Measurements from ENCODE around the gene ANTXRL.
"Not testable (repeated sequence)": the region's sequence is repeated elsewhere in the genome, so short reads cannot be mapped to it uniquely, and the experiment has no call there.

Gene ANTXRL

GRCh38 chr10:46254007-46254383, 32.8 kb upstream of the ANTXRL start:
- no peak for DNase-seq (ENCODE audit: low read depth in 1 of 2, low spot score in 1 of 2)

GRCh38 chr10:46254467-46254866, 32.3 kb upstream of the ANTXRL start:
- no peak for DNase-seq (ENCODE audit: low read depth in 1 of 2, low spot score in 1 of 2)

- DNase-seq (ENCODE audit: low read depth in 1 of 2, low spot score in 1 of 2), result not testable (repeated sequence)
These were observed 31.6 kb upstream of the ANTXRL start for GRCh38 chr10:46255210-46255609.

GRCh38 chr10:46255801-46256747, 30.7 kb upstream of the ANTXRL start:
- peak in 1 of 2 donors; percentile 30 for DNase-seq (ENCODE audit: low read depth in 1 of 2, low spot score in 1 of 2)

- DNase-seq (ENCODE audit: low read depth in 1 of 2, low spot score in 1 of 2), result no peak
These were observed 29.7 kb upstream of the ANTXRL start for GRCh38 chr10:46257099-46257498.

- not testable (repeated sequence) for DNase-seq (ENCODE audit: low read depth in 1 of 2, low spot score in 1 of 2)
These were observed 23.8 kb upstream of the ANTXRL start for GRCh38 chr10:46262906-46263560.

- no peak for DNase-seq (ENCODE audit: low read depth in 1 of 2, low spot score in 1 of 2)
These were observed 22.9 kb upstream of the ANTXRL start for GRCh38 chr10:46263831-46264268.

GRCh38 chr10:46264336-46264735, 22.5 kb upstream of the ANTXRL start:
- DNase-seq (ENCODE audit: low read depth in 1 of 2, low spot score in 1 of 2), result no peak

- no peak for DNase-seq (ENCODE audit: low read depth in 1 of 2, low spot score in 1 of 2)
These were observed 21.9 kb upstream of the ANTXRL start for GRCh38 chr10:46264737-46265368.

- DNase-seq (ENCODE audit: low read depth in 1 of 2, low spot score in 1 of 2), result not testable (repeated sequence)
These were observed 21.1 kb upstream of the ANTXRL start for GRCh38 chr10:46265566-46266305.

- no peak for DNase-seq (ENCODE audit: low read depth in 1 of 2, low spot score in 1 of 2)
These were observed 20.4 kb upstream of the ANTXRL start for GRCh38 chr10:46266306-46266985.

- DNase-seq (ENCODE audit: low read depth in 1 of 2, low spot score in 1 of 2), result no peak
These were observed 19.4 kb upstream of the ANTXRL start for GRCh38 chr10:46267132-46267985.

- peak; percentile 41 to 43 for DNase-seq (ENCODE audit: low read depth in 1 of 2, low spot score in 1 of 2)
These were observed 18.5 kb upstream of the ANTXRL start for GRCh38 chr10:46268076-46268881.

GRCh38 chr10:46269554-46270053, 17.2 kb upstream of the ANTXRL start:
- DNase-seq (ENCODE audit: low read depth in 1 of 2, low spot score in 1 of 2), result peak in 1 of 2 donors; percentile 9

GRCh38 chr10:46270086-46270811, 16.5 kb upstream of the ANTXRL start:
- peak in 1 of 2 donors; percentile 2 for DNase-seq (ENCODE audit: low read depth in 1 of 2, low spot score in 1 of 2)

- DNase-seq (ENCODE audit: low read depth in 1 of 2, low spot score in 1 of 2), result not testable (repeated sequence)
These were observed 15.8 kb upstream of the ANTXRL start for GRCh38 chr10:46270963-46271530.

- not testable (repeated sequence) for DNase-seq (ENCODE audit: low read depth in 1 of 2, low spot score in 1 of 2)
These were observed 14.8 kb upstream of the ANTXRL start for GRCh38 chr10:46271795-46272499.

All from activated CD4-positive, alpha-beta T cell treated with anti-CD3 and anti-CD28 coated beads, Interleukin-2, amount 50 U/mL, for 24 hours (primary cell).